ENCODE measurements around the gene ILKAP. TPM values are rescaled to one million over a fixed set of nuclear protein-coding genes. Genes with fewer than 3 reads are reported as not detected.

Gene ILKAP
- total and polyA plus RNA-seq, 2 donors (not counting 1 experiment from before 2014, with no cell fraction given), result 82.5 to 98.6 TPM

GRCh38 chr2:238160206-238161129, 43.0 kb downstream of the ILKAP start:
- Mint-ChIP-seq H3K27me3 (peaks cover 21% of the 10 kb centered on the region), H3K27ac (no peak overlapping the region), H3K9me3 (ENCODE audit: insufficient read depth) (no peaks in the 10 kb centered on the region), H3K4me1 (peaks cover 15% of the 10 kb centered on the region), H3K4me3 (peak overlapping the region; percentile 49)
- CTCF ChIA-PET, result interaction anchor here (0.7 to 2.9 kb wide), 6 partner anchors 9 to 302 kb away, joined by 3 to 22 read pairs (median 4); no protein-coding TSS in a partner anchor
- H3K9me3 ChIP-seq (ENCODE audit: control extremely low read depth in 1 of 3, control insufficient read depth in 2 of 3, insufficient read depth in 1 of 3, low read length in 2 of 3), result peaks cover 0 to 17% (median 0%) of the 10 kb centered on the region in 3 donors
- H3K36me3 ChIP-seq (replicated peaks in 1 of 2; ENCODE audit: control extremely low read depth in 1 of 2, control insufficient read depth in 1 of 2, extremely low read depth in 1 of 2, insufficient read depth in 2 of 2, low read length in 1 of 2), result no peaks in the 10 kb centered on the region
- H3K27ac ChIP-seq (ENCODE audit: low read length in 2 of 2), result no peak overlapping the region
- ATAC-seq (ENCODE audit: low read depth) (no peak), DNase-seq (peak; percentile 47)
- intact Hi-C loops (cut with micrococcal nuclease), result loop anchor here (1.0 kb wide), 1 partner anchor 103 kb away; no protein-coding TSS in a partner anchor
- H2AFZ ChIP-seq (ENCODE audit: insufficient read depth, low read depth, low read length, poor library complexity, severe bottlenecking), result no peak overlapping the region
- POLR2A ChIA-PET, result interaction anchor here (0.6 to 0.7 kb wide), 2 partner anchors 9 to 14 kb away, joined by 4 to 5 read pairs; no protein-coding TSS in a partner anchor
- TF ChIP-seq EZH2 (IDR thresholded peaks at IDR 0.05; ENCODE audit: borderline replicate concordance, insufficient read depth, low read depth, low read length, poor library complexity, severe bottlenecking) (no peak), CTCF (IDR thresholded peaks at IDR 0.05) (peak; percentile 22)
- peaks cover 16 to 19% of the 10 kb centered on the region in 2 donors for H3K4me1 ChIP-seq (ENCODE audit: control insufficient read depth in 2 of 2, insufficient read depth in 2 of 2, low read length in 2 of 2)
- peak overlapping the region; percentile 81 for H3K4me2 ChIP-seq (replicated peaks; ENCODE audit: low read depth, low read length, poor library complexity, severe bottlenecking)
- no peaks in the 10 kb centered on the region for H3K79me2 ChIP-seq (ENCODE audit: control insufficient read depth, insufficient read depth, low read length)
- H3K27me3 ChIP-seq (replicated peaks in 1 of 4; ENCODE audit: control extremely low read depth in 1 of 4, control insufficient read depth in 3 of 4, insufficient read depth in 4 of 4, low read length in 3 of 4), result peaks cover 0 to 35% (median 8%) of the 10 kb centered on the region in 4 experiments
- no peaks in the 10 kb centered on the region for H4K20me1 ChIP-seq (ENCODE audit: control insufficient read depth, insufficient read depth, low read length, poor library complexity, severe bottlenecking)
- 45% methylated on average over 22 of the region's 23 CpGs for WGBS (ENCODE audit: insufficient coverage)
- H3K4me3 ChIP-seq (ENCODE audit: control extremely low read depth in 1 of 5, extremely low read depth in 1 of 5, insufficient read depth in 1 of 5, low read depth in 2 of 5, low read length in 4 of 5), result no peak overlapping the region
- H3K9ac ChIP-seq (ENCODE audit: low read length), result no peak overlapping the region
